BLaER1 (cell line): Measurements from ENCODE around the gene RGS3.

Experiments
- H3K27ac ChIP-seq: shearing (Covaris generic); formaldehyde crosslinking; 2 replicates; pipeline ENCODE4 v1.8.1; 2022
- H3K27me3 ChIP-seq: shearing (Covaris generic); formaldehyde crosslinking; 2 replicates; pipeline ENCODE4 v1.8.1; 2022
- H3K36me3 ChIP-seq: shearing (Covaris generic); formaldehyde crosslinking; 2 replicates; pipeline ENCODE4 v1.8.1; 2022
- H3K4me1 ChIP-seq: shearing (Covaris generic); formaldehyde crosslinking; 2 replicates; pipeline ENCODE4 v1.8.1; 2022
- H3K4me2 ChIP-seq: shearing (Covaris generic); formaldehyde crosslinking; 2 replicates; pipeline ENCODE4 v1.8.1; 2022
- H3K4me3 ChIP-seq: shearing (Covaris generic); formaldehyde crosslinking; 2 replicates; pipeline ENCODE4 v1.8.1; 2022
- H3K9ac ChIP-seq: shearing (Covaris generic); formaldehyde crosslinking; 2 replicates; pipeline ENCODE4 v1.8.1; 2022
- H3K9me3 ChIP-seq: shearing (Covaris generic); formaldehyde crosslinking; 2 replicates; pipeline ENCODE4 v1.8.1; 2022
- H4K20me1 ChIP-seq: shearing (Covaris generic); formaldehyde crosslinking; 2 replicates; pipeline ENCODE4 v1.8.1; 2022
- Cebpa-rat ChIP-seq: shearing (Covaris generic); IDR thresholded peaks from 2 replicates; pipeline ENCODE4 v1.8.1; 2022

The RGS3 gene

GRCh38 chr9:113573959-113574352 is 110.4 kb downstream of the RGS3 start:
- Histone ChIP-seq H3K4me3 (no peak overlapping the region), H4K20me1 (no peaks in the 10 kb centered on the region), H3K9ac (no peak overlapping the region), H3K27me3 (no peaks in the 10 kb centered on the region), H3K27ac (peak overlapping the region; percentile 19; the same call in 1 of the 2 replicates), H3K36me3 (no peaks in the 10 kb centered on the region), H3K9me3 (no peaks in the 10 kb centered on the region), H3K4me2 (peak overlapping the region; percentile 96), H3K4me1 (peaks cover 70% of the 10 kb centered on the region)
- TF ChIP-seq Cebpa-rat: no peak

GRCh38 chr9:113574441-113575262 is 111.1 kb downstream of the RGS3 start:
- H3K4me1 ChIP-seq: peaks cover 70% of the 10 kb centered on the region
- no peaks in the 10 kb centered on the region for H3K9me3 ChIP-seq
- H4K20me1 ChIP-seq: no peaks in the 10 kb centered on the region
- peak overlapping the region; percentile 19 for H3K27ac ChIP-seq
- H3K4me2 ChIP-seq: peak overlapping the region; percentile 96
- TF ChIP-seq Cebpa-rat: no peak
- no peak overlapping the region for H3K9ac ChIP-seq
- H3K36me3 ChIP-seq: no peaks in the 10 kb centered on the region
- H3K27me3 ChIP-seq: no peaks in the 10 kb centered on the region
- H3K4me3 ChIP-seq: no peak overlapping the region

GRCh38 chr9:113577525-113578261 is 114.2 kb downstream of the RGS3 start:
- TF ChIP-seq Cebpa-rat: no peak
- Histone ChIP-seq H4K20me1 (no peaks in the 10 kb centered on the region), H3K4me2 (peak overlapping the region; percentile 96), H3K4me3 (no peak overlapping the region), H3K4me1 (peaks cover 93% of the 10 kb centered on the region), H3K27ac (peak overlapping the region; percentile 95), H3K27me3 (no peaks in the 10 kb centered on the region), H3K9me3 (no peaks in the 10 kb centered on the region), H3K9ac (peak overlapping the region; percentile 78; the same call in 1 of the 2 replicates), H3K36me3 (no peaks in the 10 kb centered on the region)

GRCh38 chr9:113578279-113578865 is 114.8 kb downstream of the RGS3 start:
- Histone ChIP-seq H3K4me2 (peak overlapping the region; percentile 96), H3K4me3 (0 out of 2 replicates have a peak overlapping the region, but pooled peaks have one; percentile 26), H3K36me3 (peaks cover 3% of the 10 kb centered on the region; the same call in 1 of the 2 replicates), H3K9me3 (no peaks in the 10 kb centered on the region), H3K4me1 (peaks cover 97% of the 10 kb centered on the region), H3K9ac (peak overlapping the region; percentile 78; the same call in 1 of the 2 replicates), H3K27me3 (no peaks in the 10 kb centered on the region), H3K27ac (peak overlapping the region; percentile 95), H4K20me1 (no peaks in the 10 kb centered on the region)
- no peak for TF ChIP-seq Cebpa-rat

GRCh38 chr9:113578882-113579282 is 115.4 kb downstream of the RGS3 start:
- H3K36me3 ChIP-seq: peaks cover 8% of the 10 kb centered on the region
- TF ChIP-seq Cebpa-rat: no peak
- H3K9me3 ChIP-seq: no peaks in the 10 kb centered on the region
- H3K4me1 ChIP-seq: peaks cover 97% of the 10 kb centered on the region
- H4K20me1 ChIP-seq: no peaks in the 10 kb centered on the region
- H3K4me2 ChIP-seq: peak overlapping the region; percentile 96
- H3K9ac ChIP-seq: peak overlapping the region; percentile 78
- H3K4me3 ChIP-seq: peak overlapping the region; percentile 52
- H3K27me3 ChIP-seq: no peaks in the 10 kb centered on the region
- H3K27ac ChIP-seq: peak overlapping the region; percentile 95

- Histone ChIP-seq H3K9ac (peak overlapping the region; percentile 78), H3K27ac (peak overlapping the region; percentile 95), H3K36me3 (peaks cover 14% of the 10 kb centered on the region), H3K9me3 (no peaks in the 10 kb centered on the region), H3K4me3 (peak overlapping the region; percentile 52), H3K4me2 (peak overlapping the region; percentile 96), H3K27me3 (no peaks in the 10 kb centered on the region), H3K4me1 (peaks cover 97% of the 10 kb centered on the region), H4K20me1 (no peaks in the 10 kb centered on the region)
- no peak for TF ChIP-seq Cebpa-rat
Observed at GRCh38 chr9:113579283-113580040, 115.9 kb downstream of the RGS3 start.

GRCh38 chr9:113580041-113580953 is 116.8 kb downstream of the RGS3 start:
- Histone ChIP-seq H4K20me1 (no peaks in the 10 kb centered on the region), H3K4me3 (peak overlapping the region; percentile 52), H3K9ac (peak overlapping the region; percentile 78), H3K4me1 (peaks cover 97% of the 10 kb centered on the region), H3K27me3 (no peaks in the 10 kb centered on the region), H3K36me3 (peaks cover 20% of the 10 kb centered on the region), H3K4me2 (peak overlapping the region; percentile 96), H3K27ac (peak overlapping the region; percentile 95), H3K9me3 (no peaks in the 10 kb centered on the region)
- no peak for TF ChIP-seq Cebpa-rat

GRCh38 chr9:113580954-113581311 is 117.4 kb downstream of the RGS3 start:
- Histone ChIP-seq H3K36me3 (peaks cover 20% of the 10 kb centered on the region), H3K9ac (peak overlapping the region; percentile 78), H3K4me1 (peaks cover 97% of the 10 kb centered on the region)

More at GRCh38 chr9:113580954-113581311, 117.4 kb downstream of the RGS3 start:
- no peaks in the 10 kb centered on the region for H3K27me3 ChIP-seq
- no peaks in the 10 kb centered on the region for H3K9me3 ChIP-seq
- no peaks in the 10 kb centered on the region for H4K20me1 ChIP-seq
- H3K4me3 ChIP-seq: no peak overlapping the region; the same call in 1 of the 2 replicates
- peak overlapping the region; percentile 95 for H3K27ac ChIP-seq
- peak overlapping the region; percentile 96 for H3K4me2 ChIP-seq
- no peak for TF ChIP-seq Cebpa-rat
